BJ (cell line): ENCODE results near the gene ZNF165. TPM values are rescaled to one million over a fixed set of nuclear protein-coding genes. Genes with fewer than 3 reads are reported as not detected.
"Not testable (repeated sequence)": the region's sequence is repeated elsewhere in the genome, so short reads cannot be mapped to it uniquely, and the experiment has no call there.

Source experiments
- CTCF ChIA-PET: fragments of 350-600 bp; formaldehyde crosslinking; extraction: SDS; loops from one replicate; lab custom pipeline; 2021; ENCODE audit warnings: antibody characterized with exemption, inconsistent platforms; lab: Yijun Ruan, JAX
- POLR2A ChIA-PET: fragments of 300-600 bp; sonication (Branson Sonifier 250); formaldehyde crosslinking; extraction: SDS; loops from one replicate; lab custom pipeline; 2021; ENCODE audit warnings: antibody characterized with exemption; lab: Charles Lee
- DNase-seq: peaks from one replicate; pipeline ENCODE4 v3.0.0-alpha.2; 2011; ENCODE audit warnings: low read depth
- H3K27me3 ChIP-seq: 2 replicates; pipeline ENCODE4 v1.6.0; 2011; ENCODE audit warnings: low read length; ENCODE audit not compliant: control insufficient read depth, insufficient read depth
- H3K36me3 ChIP-seq: 2 replicates; pipeline ENCODE4 v1.5.1; 2011; ENCODE audit warnings: low read length; ENCODE audit not compliant: control insufficient read depth, insufficient read depth
- H3K4me3 ChIP-seq: 2 replicates; pipeline ENCODE4 v1.5.1; 2011; ENCODE audit warnings: low read depth, mild to moderate bottlenecking, control low read depth, low read length
- CTCF ChIP-seq: IDR thresholded peaks from 2 replicates; pipeline ENCODE4 v1.5.1; 2011; ENCODE audit warnings: low read depth, mild to moderate bottlenecking, control low read depth, inconsistent platforms, low read length, moderate library complexity; ENCODE audit not compliant: insufficient read depth
- polyA plus RNA-seq: library from polyadenylated mRNA; depleted of rRNA; stranded (reverse); fragments of >200 nt; gene quantifications from 2 replicates; pipeline ENCODE4 v1.2.3, GENCODE V29; 2011

ZNF165 gene
- polyA plus RNA-seq, 1 experiment = 0.10 TPM

- CTCF ChIA-PET = interaction anchor here (0.7 kb wide), 1 partner anchor 10 kb away, joined by 3 read pairs; no protein-coding TSS in a partner anchor
- no peaks in the 10 kb centered on the region for H3K27me3 ChIP-seq
- H3K4me3 ChIP-seq = no peak overlapping the region
- H3K36me3 ChIP-seq = no peaks in the 10 kb centered on the region
- DNase-seq = no peak
- POLR2A ChIA-PET = no interaction called here
- no peak for TF ChIP-seq CTCF
These were observed 8.7 kb downstream of the ZNF165 start for GRCh38 chr6:28089054-28089453.

- ChIA-PET POLR2A (no interaction called here), CTCF (no interaction called here)
- TF ChIP-seq CTCF = no peak
- Histone ChIP-seq H3K36me3 (no peaks in the 10 kb centered on the region), H3K4me3 (peak overlapping the region; percentile 36), H3K27me3 (no peaks in the 10 kb centered on the region)
- DNase-seq = no peak
These were observed 10.7 kb downstream of the ZNF165 start for GRCh38 chr6:28090917-28091586.

GRCh38 chr6:28102222-28102621, 21.9 kb downstream of the ZNF165 start:
- H3K36me3 ChIP-seq, H3K27me3 ChIP-seq, CTCF ChIA-PET, POLR2A ChIA-PET, H3K4me3 ChIP-seq, DNase-seq: not testable (repeated sequence)

- POLR2A ChIA-PET, H3K4me3 ChIP-seq, DNase-seq, CTCF ChIA-PET, H3K27me3 ChIP-seq, H3K36me3 ChIP-seq: not testable (repeated sequence)
These were observed 22.3 kb downstream of the ZNF165 start for GRCh38 chr6:28102699-28103098.

GRCh38 chr6:28104392-28105244, 24.2 kb downstream of the ZNF165 start:
- no peaks in the 10 kb centered on the region for H3K36me3 ChIP-seq
- no peak for DNase-seq

More at GRCh38 chr6:28104392-28105244, 24.2 kb downstream of the ZNF165 start:
- peak; percentile 81 for TF ChIP-seq CTCF
- no peaks in the 10 kb centered on the region for H3K27me3 ChIP-seq
- POLR2A ChIA-PET = interaction anchor here (1.2 kb wide), 1 partner anchor 33 kb away, joined by 3 read pairs; no protein-coding TSS in a partner anchor
- peak overlapping the region; percentile 64 for H3K4me3 ChIP-seq
- CTCF ChIA-PET = interaction anchor here (1.0 to 1.3 kb wide), 9 partner anchors 8 to 252 kb away, joined by 3 to 5 read pairs (median 3); partner anchors contain the start of gene ZSCAN16
